Amniotic epithelial cell (primary cell): ENCODE results near the gene ZSCAN30.
A peak's percentile ranks its signal among the peaks of the same experiment; 100 is the strongest.

Experiments used
- DNase-seq: peaks from one replicate; pipeline ENCODE4 v3.0.0-alpha.2; 2010; ENCODE audit warnings: low read depth

Gene ZSCAN30

GRCh38 chr18:35290094-35290735 lies at the start of gene ZSCAN30:
Gene ZSCAN30 (minus strand): TSS chr18:35290229. CDS start chr18:35264352, 25,877 bp downstream.
- DNase-seq, result peak; percentile 92

- peak; percentile 39 for DNase-seq
These were observed 47.3 kb upstream of the ZSCAN30 start for GRCh38 chr18:35337286-35337685.

- DNase-seq, result no peak
These were observed 45.8 kb upstream of the ZSCAN30 start for GRCh38 chr18:35335866-35336265.

GRCh38 chr18:35334821-35335220 lies 44.8 kb upstream of the ZSCAN30 start:
- peak; percentile 61 for DNase-seq

- DNase-seq, result no peak
These were observed 44.2 kb upstream of the ZSCAN30 start for GRCh38 chr18:35334212-35334611.

- no peak for DNase-seq
These were observed 41.5 kb upstream of the ZSCAN30 start for GRCh38 chr18:35331367-35332087.

GRCh38 chr18:35328868-35329267 lies 38.8 kb upstream of the ZSCAN30 start:
- DNase-seq, result no peak

GRCh38 chr18:35326695-35327387 lies 36.8 kb upstream of the ZSCAN30 start:
- no peak for DNase-seq

- no peak for DNase-seq
These were observed 35.1 kb upstream of the ZSCAN30 start for GRCh38 chr18:35324926-35325655.

GRCh38 chr18:35322486-35323458 lies 32.7 kb upstream of the ZSCAN30 start:
- DNase-seq, result no peak

- DNase-seq, result no peak
These were observed 21.5 kb upstream of the ZSCAN30 start for GRCh38 chr18:35311496-35311895.

- no peak for DNase-seq
These were observed 16.7 kb upstream of the ZSCAN30 start for GRCh38 chr18:35306588-35307250.

GRCh38 chr18:35303610-35304009 lies 13.6 kb upstream of the ZSCAN30 start:
- no peak for DNase-seq

GRCh38 chr18:35296060-35296459 lies 6.0 kb upstream of the ZSCAN30 start:
- no peak for DNase-seq

- no peak for DNase-seq
These were observed 1.1 kb upstream of the ZSCAN30 start for GRCh38 chr18:35291166-35291565.

- no peak for DNase-seq
These were observed 319 bp downstream of the ZSCAN30 start for GRCh38 chr18:35289727-35290093.

- no peak for DNase-seq
These were observed 736 bp downstream of the ZSCAN30 start for GRCh38 chr18:35289293-35289692.

GRCh38 chr18:35284841-35285240 lies 5.2 kb downstream of the ZSCAN30 start:
- no peak for DNase-seq

- DNase-seq, result no peak
These were observed 5.9 kb downstream of the ZSCAN30 start for GRCh38 chr18:35283923-35284794.

- DNase-seq, result peak; percentile 80
These were observed 7.7 kb downstream of the ZSCAN30 start for GRCh38 chr18:35282353-35282752.
